Colonic mucosa (tissue), 4 donors: ENCODE results near the gene RAC3. TPM values are rescaled to one million over a fixed set of nuclear protein-coding genes. Genes with fewer than 3 reads are reported as not detected.

ENCODE experiments used
- DNase-seq: peaks from one replicate; pipeline ENCODE4 v3.0.0-alpha.2; 2020
- H3K27ac ChIP-seq: fragments of 200-600 bp; one replicate; pipeline ENCODE4 v1.8.0; 2021
- H3K27me3 ChIP-seq: fragments of 200-600 bp; one replicate; pipeline ENCODE4 v1.8.0; 2021
- H3K36me3 ChIP-seq: fragments of 200-600 bp; one replicate; pipeline ENCODE4 v1.8.0; 2021
- H3K4me1 ChIP-seq: fragments of 200-600 bp; one replicate; pipeline ENCODE4 v1.8.0; 2021; ENCODE audit warnings: mild to moderate bottlenecking
- H3K4me3 ChIP-seq: fragments of 200-600 bp; one replicate; pipeline ENCODE4 v1.8.0; 2021
- H3K9ac ChIP-seq, 2 donors: one replicate each; pipeline ENCODE4 v1.7.0; 2013; ENCODE audit warnings: control low read depth in 2 of 2, low read depth in 2 of 2, low read length in 2 of 2
- H3K9me3 ChIP-seq: fragments of 200-600 bp; one replicate; pipeline ENCODE4 v1.8.0; 2021
- CTCF ChIP-seq: fragments of 200-600 bp; IDR thresholded peaks from one replicate; pipeline ENCODE4 v1.8.0; 2022; ENCODE audit warnings: antibody characterized with exemption, mild to moderate bottlenecking
- intact Hi-C: fragments of 100-400 bp; cut with DNase I; formaldehyde crosslinking; loops from one replicate; pipeline ENCODE4 v1.14.1; 2022
- total RNA-seq, 2 donors: library from RNA; stranded (reverse); fragmentation: NEBNext Ultra II Directional in 1 of 2; extraction: Animal tissue kit (Norgen Biotek cat#: 25700) in 1 of 2; gene quantifications; one replicate each; pipeline ENCODE4 v1.2.1, GENCODE V29; 2021
- donor health status: healthy.
- donor health status: DM: no; HTN: no; CAD: no.
- donor health status: DM: no; HTN: no; CAD: no.

The RAC3 gene
- total RNA-seq, 2 donors from 2014 or later: 7.0 to 16.6 TPM

DNA sequence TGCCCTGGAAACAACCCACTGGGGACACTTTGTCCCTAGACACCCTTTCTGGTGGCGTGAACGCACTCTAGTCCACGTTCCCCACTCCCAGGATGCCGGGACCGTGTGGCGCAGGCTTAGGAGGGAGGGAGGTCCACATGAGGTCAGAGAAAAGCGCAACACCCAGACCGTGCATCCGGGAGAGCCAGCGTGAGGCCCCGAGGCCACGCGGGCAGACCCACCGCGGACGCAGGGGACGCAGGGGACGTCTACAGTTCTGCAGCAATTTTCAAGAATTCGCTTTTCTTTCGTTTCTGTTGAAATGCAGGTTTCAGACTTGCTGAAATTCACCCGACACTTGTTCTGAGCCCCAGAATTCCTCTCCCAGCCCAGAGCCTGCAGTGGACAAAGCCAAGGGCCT is 15.4 kb downstream of the RAC3 start:
- H3K4me1 ChIP-seq: peaks cover 6% of the 10 kb centered on the region
- no peak overlapping the region for H3K9ac ChIP-seq
- intact Hi-C loops: no loop called here
- H3K27me3 ChIP-seq: no peaks in the 10 kb centered on the region
- no peaks in the 10 kb centered on the region for H3K9me3 ChIP-seq
- no peak overlapping the region for H3K27ac ChIP-seq
- H3K36me3 ChIP-seq: no peaks in the 10 kb centered on the region
- H3K4me3 ChIP-seq: no peak overlapping the region
- no peak for TF ChIP-seq CTCF
- DNase-seq: no peak

GRCh38 chr17:82047379-82047778 is 15.9 kb downstream of the RAC3 start:
- no peak overlapping the region for H3K4me3 ChIP-seq
- no peak for DNase-seq
- H3K27me3 ChIP-seq: no peaks in the 10 kb centered on the region
- no peak for TF ChIP-seq CTCF
- H3K36me3 ChIP-seq: no peaks in the 10 kb centered on the region
- no peaks in the 10 kb centered on the region for H3K9me3 ChIP-seq
- H3K9ac ChIP-seq: no peak overlapping the region
- intact Hi-C loops: no loop called here
- H3K4me1 ChIP-seq: peaks cover 7% of the 10 kb centered on the region
- H3K27ac ChIP-seq: no peak overlapping the region

DNA sequence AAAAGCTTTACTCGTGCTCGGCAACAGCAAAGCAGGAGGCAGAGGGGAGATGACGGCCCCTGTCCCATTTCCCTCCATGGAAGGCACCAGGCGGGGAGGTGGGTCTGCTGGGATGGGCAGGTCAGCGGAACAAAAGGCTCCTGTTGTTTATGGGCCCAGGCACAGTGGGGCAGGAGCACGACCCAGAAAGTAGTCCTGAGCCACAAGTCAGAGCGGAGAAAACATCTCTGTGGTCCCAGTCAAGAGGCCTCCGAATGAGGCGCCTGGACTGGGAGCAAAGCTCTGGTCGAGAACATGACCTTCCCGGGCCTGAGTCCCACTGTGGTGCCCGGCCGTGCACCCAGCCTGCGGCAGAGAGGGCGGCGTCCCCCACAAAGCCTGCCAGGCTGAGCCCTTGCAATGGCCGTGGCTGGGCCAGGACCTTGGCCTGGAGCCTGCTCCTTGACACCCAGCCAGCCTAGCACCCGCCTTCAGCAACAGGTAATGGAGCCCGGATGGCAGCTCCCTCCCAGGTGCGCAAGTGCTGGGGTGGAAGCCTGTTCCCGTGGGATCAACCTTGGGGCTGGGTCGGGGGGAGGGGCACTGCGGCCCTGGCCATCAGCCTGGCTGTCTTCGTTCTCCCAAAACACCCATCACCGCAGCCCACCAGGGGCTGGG is 16.6 kb downstream of the RAC3 start:
- H3K36me3 ChIP-seq: no peaks in the 10 kb centered on the region
- no peaks in the 10 kb centered on the region for H3K27me3 ChIP-seq
- no peak overlapping the region for H3K27ac ChIP-seq
- intact Hi-C loops: no loop called here
- H3K9me3 ChIP-seq: no peaks in the 10 kb centered on the region
- DNase-seq: no peak
- peaks cover 14% of the 10 kb centered on the region for H3K4me1 ChIP-seq
- TF ChIP-seq CTCF: no peak
- H3K9ac ChIP-seq: no peak overlapping the region
- no peak overlapping the region for H3K4me3 ChIP-seq

DNA sequence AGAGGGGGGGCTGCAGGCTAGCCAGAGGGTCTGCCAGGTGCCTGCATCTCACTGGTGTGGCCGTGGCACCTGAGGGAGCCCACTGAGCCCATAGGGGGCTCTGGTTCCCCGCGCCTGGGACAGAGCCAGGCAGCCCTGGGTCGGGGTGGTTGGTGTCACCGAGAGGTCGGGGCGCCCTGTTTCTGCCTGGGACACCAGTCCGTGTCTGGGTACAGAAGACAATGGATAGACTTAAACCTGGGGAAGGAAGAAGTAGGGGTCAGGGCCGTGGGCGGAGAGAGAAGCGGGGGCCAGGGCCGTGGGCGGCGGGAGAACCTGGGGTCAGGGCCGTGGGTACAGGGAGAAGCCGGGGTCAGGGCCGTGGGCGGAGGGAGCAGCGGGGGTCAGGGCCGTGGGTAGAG is 17.1 kb downstream of the RAC3 start:
- no peak for TF ChIP-seq CTCF
- Histone ChIP-seq H3K27me3 (no peaks in the 10 kb centered on the region), H3K4me1 (peaks cover 16% of the 10 kb centered on the region), H3K9ac (no peak overlapping the region), H3K4me3 (no peak overlapping the region), H3K9me3 (no peaks in the 10 kb centered on the region), H3K36me3 (no peaks in the 10 kb centered on the region), H3K27ac (no peak overlapping the region)
- intact Hi-C loops: no loop called here
- no peak for DNase-seq

DNA sequence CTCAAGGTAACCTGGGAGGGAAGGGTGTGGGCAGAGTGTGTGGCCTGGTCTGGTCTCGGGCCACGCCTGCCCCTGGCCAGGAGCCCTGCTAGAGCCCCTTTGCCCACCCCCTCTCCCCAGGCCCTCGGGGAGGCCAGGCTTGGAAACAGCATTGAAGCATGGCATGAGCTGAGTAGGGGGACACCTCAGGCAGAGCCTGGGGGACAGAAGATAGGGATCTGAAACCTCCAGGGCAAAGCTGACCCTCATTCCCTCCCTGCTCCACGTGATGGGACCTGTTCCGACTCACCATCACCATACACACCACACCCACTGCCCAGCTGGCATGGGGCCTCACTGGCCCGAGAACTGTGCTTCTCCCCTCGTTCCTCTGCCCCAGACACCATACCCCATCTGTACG is 17.6 kb downstream of the RAC3 start:
- peaks cover 16% of the 10 kb centered on the region for H3K4me1 ChIP-seq
- no peak overlapping the region for H3K9ac ChIP-seq
- H3K9me3 ChIP-seq: no peaks in the 10 kb centered on the region
- no peak for DNase-seq
- no peak for TF ChIP-seq CTCF
- H3K27me3 ChIP-seq: no peaks in the 10 kb centered on the region
- intact Hi-C loops: no loop called here
- no peak overlapping the region for H3K4me3 ChIP-seq
- no peak overlapping the region for H3K27ac ChIP-seq
- H3K36me3 ChIP-seq: no peaks in the 10 kb centered on the region
